SIG-M5 treated with dmso at 0.1 percent for 504 hours (cell line): ENCODE measurements around the gene ETHE1.
A peak's percentile ranks its signal among the peaks of the same experiment; 100 is the strongest.

Source experiments
- DNase-seq: peaks from one replicate; lab custom pipeline; 2025; ENCODE audit not compliant: unreplicated experiment; lab: John Stamatoyannopoulos, UW

The ETHE1 gene

GRCh38 chr19:43467276-43467675 is 59.7 kb downstream of the ETHE1 start:
- DNase-seq = no peak

- no peak for DNase-seq
Measured at GRCh38 chr19:43466793-43467192, 60.2 kb downstream of the ETHE1 start.

GRCh38 chr19:43465468-43466120 is 61.4 kb downstream of the ETHE1 start, which contains the start of gene LYPD3:
LYPD3 (minus strand) TSS chr19:43465608; CDS start chr19:43465571, 37 bp downstream.
- DNase-seq = peak; percentile 44

GRCh38 chr19:43464134-43464775 is 62.7 kb downstream of the ETHE1 start:
- no peak for DNase-seq

GRCh38 chr19:43463381-43464133 is 63.4 kb downstream of the ETHE1 start:
- peak; percentile 94 for DNase-seq

GRCh38 chr19:43462785-43463380 is 64.1 kb downstream of the ETHE1 start:
- no peak for DNase-seq

- no peak for DNase-seq
Measured at GRCh38 chr19:43462383-43462782, 64.6 kb downstream of the ETHE1 start.

- no peak for DNase-seq
Measured at GRCh38 chr19:43461303-43461702, 65.7 kb downstream of the ETHE1 start.

- no peak for DNase-seq
Measured at GRCh38 chr19:43460362-43461016, 66.5 kb downstream of the ETHE1 start.

- DNase-seq = no peak
Measured at GRCh38 chr19:43457809-43458208, 69.2 kb downstream of the ETHE1 start.
